H9 (cell line): ENCODE measurements around the gene POU4F3. TPM values are rescaled to one million over a fixed set of nuclear protein-coding genes. Genes with fewer than 3 reads are reported as not detected.
A peak's percentile ranks its signal among the peaks of the same experiment; 100 is the strongest.

ENCODE experiments used
- DNase-seq: peaks from one replicate; pipeline ENCODE4 v3.0.0-alpha.2; 2017
- H2AFZ ChIP-seq: one replicate; pipeline ENCODE4 v1.6.1; 2013; ENCODE audit warnings: mild to moderate bottlenecking, low read length, control low read depth, moderate library complexity
- H2AK5ac ChIP-seq: 2 replicates; pipeline ENCODE4 v1.6.1; 2013; ENCODE audit warnings: low read length, control low read depth, mixed read lengths; ENCODE audit not compliant: insufficient read length
- H2BK120ac ChIP-seq: one replicate; pipeline ENCODE4 v1.6.1; 2013; ENCODE audit warnings: low read depth, mild to moderate bottlenecking, low read length, control low read depth, inconsistent platforms; ENCODE audit not compliant: poor library complexity, severe bottlenecking
- H2BK12ac ChIP-seq: 2 replicates; pipeline ENCODE4 v1.6.1; 2013; ENCODE audit warnings: low read length, control low read depth, mixed read lengths, low read depth; ENCODE audit not compliant: insufficient read length
- H2BK15ac ChIP-seq: 2 replicates; pipeline ENCODE4 v1.6.1; 2013; ENCODE audit warnings: low read depth, low read length, control low read depth
- H2BK20ac ChIP-seq: one replicate; pipeline ENCODE4 v1.6.1; 2013; ENCODE audit warnings: low read depth, mild to moderate bottlenecking, low read length, control low read depth, inconsistent platforms; ENCODE audit not compliant: poor library complexity, severe bottlenecking
- H2BK5ac ChIP-seq: 2 replicates; pipeline ENCODE4 v1.6.1; 2013; ENCODE audit warnings: low read length, control low read depth, mixed read lengths; ENCODE audit not compliant: insufficient read length
- H3K14ac ChIP-seq: 2 replicates; pipeline ENCODE4 v1.6.1; 2013; ENCODE audit warnings: low read length, control low read depth; ENCODE audit not compliant: insufficient read depth
- H3K18ac ChIP-seq: 2 replicates; pipeline ENCODE4 v1.6.1; 2013; ENCODE audit warnings: low read depth, mild to moderate bottlenecking, mixed read lengths, low read length, control low read depth; ENCODE audit not compliant: insufficient read length
- H3K23ac ChIP-seq: 2 replicates; pipeline ENCODE4 v1.6.1; 2013; ENCODE audit warnings: low read length, control low read depth, mixed read lengths, low read depth; ENCODE audit not compliant: insufficient read length
- H3K23me2 ChIP-seq: 2 replicates; pipeline ENCODE4 v1.6.1; 2013; ENCODE audit warnings: low read depth, mild to moderate bottlenecking, mixed read lengths, low read length, control low read depth; ENCODE audit not compliant: insufficient read length, poor library complexity, severe bottlenecking
- H3K27ac ChIP-seq: 2 replicates; pipeline ENCODE4 v1.5.1; 2013; ENCODE audit warnings: low read length, control low read depth, mixed read lengths, low read depth; ENCODE audit not compliant: insufficient read length
- H3K27me3 ChIP-seq: 2 replicates; pipeline ENCODE4 v1.6.1; 2013; ENCODE audit warnings: low read length, control low read depth, inconsistent platforms; ENCODE audit not compliant: insufficient read depth
- H3K4ac ChIP-seq: 2 replicates; pipeline ENCODE4 v1.6.1; 2013; ENCODE audit warnings: low read depth, mild to moderate bottlenecking, control low read depth, inconsistent platforms, low read length, moderate library complexity
- H3K4me1 ChIP-seq: 2 replicates; pipeline ENCODE4 v1.6.1; 2013; ENCODE audit warnings: low read length, control low read depth, inconsistent platforms; ENCODE audit not compliant: insufficient read depth
- H3K4me2 ChIP-seq: 2 replicates; pipeline ENCODE4 v1.6.1; 2013; ENCODE audit warnings: low read length, control low read depth, mixed read lengths; ENCODE audit not compliant: insufficient read length, insufficient read depth
- H3K56ac ChIP-seq: 2 replicates; pipeline ENCODE4 v1.6.1; 2013; ENCODE audit warnings: low read depth, mild to moderate bottlenecking, mixed read lengths, low read length, control low read depth; ENCODE audit not compliant: insufficient read length
- H3K79me1 ChIP-seq: 2 replicates; pipeline ENCODE4 v1.6.1; 2013; ENCODE audit warnings: low read depth, mild to moderate bottlenecking, moderate library complexity, low read length, control low read depth, inconsistent platforms; ENCODE audit not compliant: insufficient read depth, poor library complexity, severe bottlenecking
- H3K79me2 ChIP-seq: 2 replicates; pipeline ENCODE4 v1.6.1; 2013; ENCODE audit warnings: low read length, control low read depth, inconsistent platforms; ENCODE audit not compliant: insufficient read depth
- H3K9ac ChIP-seq: 2 replicates; pipeline ENCODE4 v1.6.1; 2013; ENCODE audit warnings: low read length, control low read depth, mixed read lengths; ENCODE audit not compliant: insufficient read length; ENCODE audit errors: extremely low read depth
- H3K9me3 ChIP-seq: one replicate; pipeline ENCODE4 v1.6.1; 2013; ENCODE audit warnings: low read depth, low read length, inconsistent platforms; ENCODE audit not compliant: control insufficient read depth
- H3T11ph ChIP-seq: one replicate; pipeline ENCODE4 v1.6.1; 2013; ENCODE audit warnings: mild to moderate bottlenecking, low read length, control low read depth, inconsistent platforms
- H4K20me1 ChIP-seq: one replicate; pipeline ENCODE4 v1.6.1; 2013; ENCODE audit not compliant: control insufficient read depth, insufficient read length, insufficient read depth
- H4K5ac ChIP-seq: 2 replicates; pipeline ENCODE4 v1.6.1; 2013; ENCODE audit warnings: low read depth, mild to moderate bottlenecking, mixed read lengths, low read length, control low read depth; ENCODE audit not compliant: insufficient read length
- H4K8ac ChIP-seq: replicated peaks from 2 replicates; pipeline ENCODE4 v1.6.1; 2013; ENCODE audit warnings: low read length, control low read depth, mixed read lengths, low read depth; ENCODE audit not compliant: insufficient read length
- H4K91ac ChIP-seq: 2 replicates; pipeline ENCODE4 v1.6.1; 2013; ENCODE audit warnings: low read depth, mild to moderate bottlenecking, moderate library complexity, mixed read lengths, low read length, control low read depth; ENCODE audit not compliant: insufficient read length
- H3K27ac Mint-ChIP-seq, 3 experiments: 2 replicates in 2 of 3; 3 replicates in 1 of 3; pipeline ENCODE4 v1.8.0; 2020 to 2021; ENCODE audit warnings: mixed read lengths in 3 of 3, mild to moderate bottlenecking in 1 of 3, moderate library complexity in 1 of 3
- H3K27me3 Mint-ChIP-seq: 2 replicates; pipeline ENCODE4 v1.8.0; 2021; ENCODE audit warnings: low read depth, mild to moderate bottlenecking, moderate library complexity, mixed read lengths
- H3K36me3 Mint-ChIP-seq, 3 experiments: 2 replicates in 2 of 3; 3 replicates in 1 of 3; pipeline ENCODE4 v1.8.0; 2020 to 2021; ENCODE audit warnings: low read depth in 3 of 3, mixed read lengths in 3 of 3; ENCODE audit not compliant: insufficient read depth in 1 of 3
- H3K4me1 Mint-ChIP-seq, 2 experiments: 2 replicates each; pipeline ENCODE4 v1.8.0; 2020; ENCODE audit warnings: mixed read lengths in 2 of 2
- H3K4me3 Mint-ChIP-seq, 2 experiments: 2 replicates in 1 of 2; 3 replicates in 1 of 2; pipeline ENCODE4 v1.8.0; 2020 to 2021; ENCODE audit warnings: mild to moderate bottlenecking in 2 of 2, mixed read lengths in 2 of 2, moderate library complexity in 1 of 2
- H3K9me3 Mint-ChIP-seq, 2 experiments: 2 replicates in 1 of 2; 3 replicates in 1 of 2; pipeline ENCODE4 v1.8.0; 2020; ENCODE audit warnings: mild to moderate bottlenecking in 2 of 2, mixed read lengths in 2 of 2, moderate library complexity in 1 of 2
- WGBS: extraction: QIAGEN DNeasy Blood & Tissue Kit; methylation state at CpG from one replicate; pipeline ENCODE4 v1.1.7; 2013; ENCODE audit warnings: missing lambda C conversion rate, low lambda C conversion rate, mixed read lengths; ENCODE audit not compliant: insufficient read length; ENCODE audit errors: extremely low coverage; 5-methylcytosine and 5-hydroxymethylcytosine counted together
- total RNA-seq: library from RNA; stranded (reverse); gene quantifications from 2 replicates; pipeline ENCODE4 v1.2.1, GENCODE V29; 2021
- TF ChIP-seq, protein P1 (sequence below): fragments of 200-600 bp; sonication (generic); conservative IDR thresholded peaks from 3 replicates; pipeline ENCODE4 v1.8.0; 2021; ENCODE audit warnings: antibody characterized with exemption, mild to moderate bottlenecking

POU4F3 gene
- total RNA-seq, 1 experiment from 2014 or later = not detected

DNA sequence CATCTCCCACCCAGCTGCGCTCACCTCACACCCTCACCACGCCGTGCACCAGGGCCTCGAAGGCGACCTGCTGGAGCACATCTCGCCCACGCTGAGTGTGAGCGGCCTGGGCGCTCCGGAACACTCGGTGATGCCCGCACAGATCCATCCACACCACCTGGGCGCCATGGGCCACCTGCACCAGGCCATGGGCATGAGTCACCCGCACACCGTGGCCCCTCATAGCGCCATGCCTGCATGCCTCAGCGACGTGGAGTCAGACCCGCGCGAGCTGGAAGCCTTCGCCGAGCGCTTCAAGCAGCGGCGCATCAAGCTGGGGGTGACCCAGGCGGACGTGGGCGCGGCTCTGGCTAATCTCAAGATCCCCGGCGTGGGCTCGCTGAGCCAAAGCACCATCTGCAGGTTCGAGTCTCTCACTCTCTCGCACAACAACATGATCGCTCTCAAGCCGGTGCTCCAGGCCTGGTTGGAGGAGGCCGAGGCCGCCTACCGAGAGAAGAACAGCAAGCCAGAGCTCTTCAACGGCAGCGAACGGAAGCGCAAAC, 1.1 kb downstream of the POU4F3 start:
- Mint-ChIP-seq H3K36me3 (peaks cover 0 to 2% (median 0%) of the 10 kb centered on the region in 3 experiments; a peak in 2 of 7 replicates), H3K27ac (no peak overlapping the region), H3K9me3 (peaks cover 5 to 10% of the 10 kb centered on the region in 2 experiments; a peak in 4 of 5 replicates), H3K4me1 (peaks cover 37 to 54% of the 10 kb centered on the region in 2 experiments), H3K27me3 (peaks cover 100% of the 10 kb centered on the region), H3K4me3 (peak overlapping the region; percentile 64 to 90)
- peaks cover 95% of the 10 kb centered on the region for H3K27me3 ChIP-seq
- peaks cover 2% of the 10 kb centered on the region for H4K20me1 ChIP-seq
- TF ChIP-seq, protein P1, sequence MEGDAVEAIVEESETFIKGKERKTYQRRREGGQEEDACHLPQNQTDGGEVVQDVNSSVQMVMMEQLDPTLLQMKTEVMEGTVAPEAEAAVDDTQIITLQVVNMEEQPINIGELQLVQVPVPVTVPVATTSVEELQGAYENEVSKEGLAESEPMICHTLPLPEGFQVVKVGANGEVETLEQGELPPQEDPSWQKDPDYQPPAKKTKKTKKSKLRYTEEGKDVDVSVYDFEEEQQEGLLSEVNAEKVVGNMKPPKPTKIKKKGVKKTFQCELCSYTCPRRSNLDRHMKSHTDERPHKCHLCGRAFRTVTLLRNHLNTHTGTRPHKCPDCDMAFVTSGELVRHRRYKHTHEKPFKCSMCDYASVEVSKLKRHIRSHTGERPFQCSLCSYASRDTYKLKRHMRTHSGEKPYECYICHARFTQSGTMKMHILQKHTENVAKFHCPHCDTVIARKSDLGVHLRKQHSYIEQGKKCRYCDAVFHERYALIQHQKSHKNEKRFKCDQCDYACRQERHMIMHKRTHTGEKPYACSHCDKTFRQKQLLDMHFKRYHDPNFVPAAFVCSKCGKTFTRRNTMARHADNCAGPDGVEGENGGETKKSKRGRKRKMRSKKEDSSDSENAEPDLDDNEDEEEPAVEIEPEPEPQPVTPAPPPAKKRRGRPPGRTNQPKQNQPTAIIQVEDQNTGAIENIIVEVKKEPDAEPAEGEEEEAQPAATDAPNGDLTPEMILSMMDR = no peak
- H3K18ac ChIP-seq = no peak overlapping the region
- H3K14ac ChIP-seq = no peak overlapping the region
- H3K4ac ChIP-seq = no peak overlapping the region
- H3K56ac ChIP-seq = no peak overlapping the region
- H2AK5ac ChIP-seq = no peak overlapping the region
- no CpG with 5 or more reads among the region's 44 CpGs for WGBS
- no peak overlapping the region for H2BK120ac ChIP-seq
- H3K23ac ChIP-seq = no peak overlapping the region
- peaks cover 5% of the 10 kb centered on the region for H3K23me2 ChIP-seq
- no peak overlapping the region for H2BK15ac ChIP-seq
- no peaks in the 10 kb centered on the region for H3K79me2 ChIP-seq
- H4K91ac ChIP-seq = no peak overlapping the region
- H2BK12ac ChIP-seq = no peak overlapping the region
- no peak overlapping the region for H3T11ph ChIP-seq
- H3K79me1 ChIP-seq = no peaks in the 10 kb centered on the region
- no peak overlapping the region for H3K27ac ChIP-seq
- H3K4me2 ChIP-seq = peak overlapping the region; percentile 50
- no peak overlapping the region for H4K5ac ChIP-seq
- H2BK20ac ChIP-seq = no peak overlapping the region
- no peak overlapping the region for H4K8ac ChIP-seq
- no peaks in the 10 kb centered on the region for H3K9me3 ChIP-seq
- DNase-seq = peak; percentile 39
- no peak overlapping the region for H2AFZ ChIP-seq
- peaks cover 2% of the 10 kb centered on the region; the same call in 1 of the 2 replicates for H3K4me1 ChIP-seq
- H2BK5ac ChIP-seq = no peak overlapping the region
- H3K9ac ChIP-seq = no peak overlapping the region
